NCI-H526 treated with DMSO at 0.1 percent for 48 hours (cell line): ENCODE results near the gene NPTN.
A peak's percentile ranks its signal among the peaks of the same experiment; 100 is the strongest.
"Not testable (repeated sequence)": the region's sequence is repeated elsewhere in the genome, so short reads cannot be mapped to it uniquely, and the experiment has no call there.

Experiments used
- DNase-seq: peaks from one replicate; lab custom pipeline; 2025; lab: John Stamatoyannopoulos, UW

NPTN gene

GRCh38 chr15:73570355-73571032, 62.7 kb downstream of the NPTN start:
- no peak for DNase-seq

GRCh38 chr15:73569361-73569760, 63.8 kb downstream of the NPTN start:
- no peak for DNase-seq

DNA sequence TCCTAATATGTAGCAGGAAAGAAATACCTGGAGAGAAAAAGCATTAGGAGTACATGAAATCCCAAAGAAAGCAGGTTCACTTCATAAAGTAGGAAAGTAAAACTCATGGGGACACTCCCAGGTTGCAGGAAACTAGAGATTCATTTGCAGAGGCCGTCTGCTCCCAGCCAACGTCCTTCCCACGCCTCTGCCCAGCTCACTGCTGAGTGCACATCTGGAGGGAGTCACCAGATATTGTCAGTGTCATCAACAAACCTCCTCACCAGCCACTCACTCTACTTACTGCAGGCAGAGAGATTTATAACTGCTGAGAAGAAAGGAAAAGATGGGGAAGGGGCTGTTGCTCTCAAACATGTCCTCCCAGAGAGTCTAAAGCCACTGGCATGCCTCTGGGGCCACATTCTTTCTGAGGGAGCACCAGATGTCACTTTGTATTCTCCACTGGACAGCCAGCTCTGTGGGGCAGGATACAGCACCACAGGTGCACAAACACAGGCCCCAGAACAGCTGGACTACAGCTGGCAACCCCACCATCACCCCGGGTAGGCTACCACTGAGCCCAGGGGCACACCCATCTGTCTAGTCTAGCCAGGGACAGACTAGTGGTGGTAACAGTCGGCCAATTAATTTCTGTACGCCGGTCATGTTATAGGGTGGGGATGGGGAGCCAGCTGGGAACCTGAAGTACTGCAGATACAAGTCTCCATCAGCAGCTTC, 64.5 kb downstream of the NPTN start:
- DNase-seq: no peak

DNA sequence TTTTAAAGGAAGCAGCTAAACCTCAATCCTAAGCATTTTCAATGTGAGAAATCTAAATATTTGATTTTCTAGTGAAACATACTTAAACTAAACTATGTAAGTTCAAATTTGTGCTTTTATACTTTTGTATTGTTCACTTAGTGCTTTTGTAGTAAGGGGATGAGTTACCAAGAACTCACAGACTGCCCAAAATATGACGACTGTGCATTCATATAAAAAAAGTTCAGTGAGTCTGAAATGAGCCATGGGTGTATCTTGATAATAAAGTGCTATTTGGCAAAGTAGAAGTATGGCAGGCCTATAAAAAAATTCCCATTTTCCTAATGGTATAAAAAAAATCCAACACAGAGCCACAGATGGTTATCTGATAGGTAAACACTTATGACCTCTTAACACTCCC, 66.2 kb downstream of the NPTN start:
- DNase-seq: no peak

- no peak for DNase-seq
These were observed 68.9 kb downstream of the NPTN start for GRCh38 chr15:73564255-73564654.

DNA sequence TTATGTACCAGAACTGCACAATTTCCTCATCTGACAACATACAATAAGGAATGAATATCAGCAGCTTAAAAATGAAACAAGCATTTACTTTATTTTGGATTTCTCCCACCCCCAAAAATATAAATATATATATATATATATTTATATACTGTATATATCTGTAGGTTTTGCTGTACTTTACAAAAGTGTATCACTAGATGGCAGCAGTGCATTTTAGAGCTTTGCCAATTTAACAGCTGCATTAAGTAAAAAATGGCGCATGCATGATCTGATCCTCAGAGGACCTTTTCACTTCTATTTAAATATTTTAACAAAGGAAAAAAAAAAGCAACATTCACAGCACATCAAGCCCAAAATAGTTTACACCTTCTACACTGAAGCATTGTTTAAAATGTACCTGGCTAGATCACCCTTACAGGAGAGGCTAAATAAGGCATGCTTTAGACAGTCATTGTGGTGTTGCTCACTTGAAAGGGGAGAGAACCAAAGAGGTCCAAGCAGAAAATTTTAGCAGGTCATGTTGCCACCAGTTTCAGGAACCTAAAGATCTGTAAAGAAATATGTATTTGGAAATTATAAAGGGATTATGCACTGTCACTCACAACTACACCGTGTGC, 72.6 kb downstream of the NPTN start:
- DNase-seq: peak; percentile 38

DNA sequence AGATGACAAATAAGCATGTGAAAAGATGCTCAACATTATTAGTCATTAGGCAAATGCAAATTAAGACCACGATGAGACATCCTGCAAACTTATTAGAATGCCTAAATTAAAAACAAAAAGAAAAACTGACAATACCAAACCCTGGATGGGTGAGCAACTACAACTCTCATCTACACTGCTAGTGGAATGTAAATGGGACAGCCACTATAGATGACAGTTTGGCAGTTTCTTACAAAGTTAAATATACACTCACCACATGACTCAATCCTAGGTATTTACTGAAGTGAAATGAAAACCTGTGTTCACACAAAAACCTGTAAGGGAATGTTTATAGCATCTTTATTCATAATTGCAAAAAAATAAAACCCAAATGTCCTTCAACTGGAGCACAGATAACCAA, 74.7 kb downstream of the NPTN start:
- DNase-seq: no peak

GRCh38 chr15:73555080-73555479, 78.1 kb downstream of the NPTN start:
- DNase-seq: no peak

- DNase-seq: no peak
These were observed 83.0 kb downstream of the NPTN start for GRCh38 chr15:73550190-73550589.

GRCh38 chr15:73548925-73549324, 84.3 kb downstream of the NPTN start:
- not testable (repeated sequence) for DNase-seq

DNA sequence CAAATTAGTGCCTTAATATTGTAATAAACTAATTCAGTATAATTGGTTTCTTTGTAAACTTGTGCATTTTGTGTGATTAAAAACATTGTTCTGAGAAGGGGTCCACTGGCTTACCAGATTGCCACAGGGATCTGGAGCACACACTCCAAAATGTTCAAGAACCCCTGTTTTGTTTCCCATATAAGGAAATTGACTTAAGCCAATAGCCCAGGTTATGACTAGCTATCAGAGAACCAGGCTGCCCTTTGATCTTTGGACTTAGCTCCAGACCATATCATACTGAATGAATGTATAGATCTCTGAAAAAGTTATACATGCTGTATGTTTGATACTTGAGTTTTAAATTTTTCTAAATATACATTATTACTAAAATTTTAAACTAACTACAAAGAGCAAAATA, 91.7 kb downstream of the NPTN start:
- no peak for DNase-seq

- DNase-seq: no peak
These were observed 93.0 kb downstream of the NPTN start for GRCh38 chr15:73540161-73540560.

- peak; percentile 55 for DNase-seq
These were observed 93.7 kb downstream of the NPTN start for GRCh38 chr15:73539212-73540128.

GRCh38 chr15:73538563-73539211, 94.5 kb downstream of the NPTN start:
- DNase-seq: no peak

DNA sequence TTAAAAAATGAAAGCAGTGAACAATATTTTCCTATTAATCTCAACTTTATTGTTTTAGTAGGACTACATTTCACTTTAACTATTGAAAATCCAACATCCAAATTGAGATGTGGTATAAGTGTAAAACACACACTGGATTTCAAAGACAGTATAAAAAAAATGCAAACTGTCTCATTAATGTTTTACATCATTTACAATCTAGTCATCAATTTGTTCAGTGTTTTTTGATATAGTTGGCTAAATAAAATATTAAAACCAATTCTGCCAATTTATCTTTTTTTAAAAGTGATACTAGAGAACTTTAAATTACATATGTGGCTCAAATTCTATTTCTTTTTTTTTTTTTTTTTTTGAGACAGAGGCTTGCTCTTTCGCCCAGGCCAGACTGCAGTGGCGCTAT, 95.1 kb downstream of the NPTN start:
- no peak for DNase-seq

- no peak for DNase-seq
These were observed 102.5 kb downstream of the NPTN start for GRCh38 chr15:73530649-73531048.

- no peak for DNase-seq
These were observed 105.6 kb downstream of the NPTN start for GRCh38 chr15:73527598-73527997.

DNA sequence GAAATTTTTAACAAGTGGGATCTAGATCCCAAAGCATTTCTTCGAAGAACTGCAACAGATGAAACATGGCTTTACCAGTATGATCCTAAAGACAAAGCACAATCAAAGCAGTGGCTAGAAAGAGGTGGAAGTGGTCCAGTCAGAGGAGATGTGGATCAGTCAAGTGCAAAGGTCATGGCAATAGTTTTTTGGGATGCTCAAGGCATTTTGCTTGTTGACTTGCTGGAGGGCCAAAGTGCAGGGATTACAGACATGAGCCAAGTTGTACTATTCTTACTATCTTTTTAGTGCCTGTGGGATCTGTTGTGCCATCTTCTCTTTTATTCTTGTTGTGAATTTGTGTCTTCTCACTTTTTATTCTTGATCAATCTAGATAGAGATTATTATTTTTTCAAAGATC, 108.3 kb downstream of the NPTN start:
- DNase-seq: no peak

DNA sequence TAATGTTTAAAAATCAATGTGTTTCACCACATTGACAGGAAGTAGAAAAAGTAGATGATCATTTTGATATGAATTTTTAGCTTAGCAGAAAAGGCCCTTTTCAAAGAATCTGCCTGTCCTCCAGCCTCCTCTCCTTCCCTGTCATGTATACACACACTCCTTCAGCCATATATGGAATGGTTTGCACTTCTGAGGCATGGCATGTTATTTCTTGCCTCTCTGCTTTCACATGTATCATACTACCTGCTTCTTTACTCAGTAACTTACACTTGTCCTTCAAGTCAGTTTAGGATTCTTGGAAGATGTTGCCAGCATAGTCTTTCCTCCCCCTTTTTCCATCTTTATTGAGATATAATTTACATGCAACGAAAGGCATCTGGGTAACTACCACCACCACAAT, 111.2 kb downstream of the NPTN start:
- no peak for DNase-seq

GRCh38 chr15:73518876-73519733, 114.1 kb downstream of the NPTN start:
- no peak for DNase-seq
